Measurements from ENCODE around the gene PPP1R18. TPM values are rescaled to one million over a fixed set of nuclear protein-coding genes. Genes with fewer than 3 reads are reported as not detected.

PPP1R18 gene
- total RNA-seq, 1 experiment from 2014 or later: 66.9 TPM

DNA sequence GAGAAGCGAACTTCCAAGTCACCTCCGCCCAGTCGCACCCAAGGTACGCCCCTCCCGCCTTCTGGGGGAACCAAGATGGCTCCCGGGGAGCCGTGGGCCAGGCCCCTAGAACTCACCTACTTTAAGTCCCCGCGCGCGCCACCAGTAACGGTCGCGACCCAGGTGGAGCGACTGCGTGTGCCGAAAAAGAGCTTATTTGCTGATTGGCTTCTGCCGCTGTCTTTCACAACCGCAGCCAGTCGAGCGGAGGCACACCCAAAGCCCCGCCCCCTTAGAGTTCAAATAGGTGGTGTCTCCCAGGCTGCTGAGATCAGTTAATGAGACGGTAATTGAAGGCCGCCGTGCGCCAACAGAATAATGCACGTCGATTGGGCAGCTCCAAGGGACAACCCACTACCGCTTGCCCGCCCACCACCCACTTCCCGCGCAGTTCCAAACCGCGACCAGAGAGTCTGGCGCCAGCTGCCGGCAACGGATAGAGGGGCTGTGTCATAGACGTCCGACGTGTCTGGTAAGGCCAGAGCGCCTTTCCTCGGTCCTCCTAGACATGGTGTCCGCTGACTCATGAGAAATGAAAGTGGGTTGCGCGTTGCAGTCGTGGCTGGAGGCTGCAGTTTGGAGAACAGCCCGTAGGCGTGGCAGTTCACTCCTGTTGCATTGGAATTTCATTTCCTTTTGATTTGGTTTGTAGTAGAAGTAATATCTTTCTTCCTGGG is 30.8 kb upstream of the PPP1R18 start, which contains the start of gene MDC1:
Gene MDC1, minus strand, starts transcription at position 153 of the 716 bp plus-strand sequence. CDS start 2,106 bp downstream, outside the sequence.
- peak within 1 kb of the TSS; percentile 88 for H3K4me3 Mint-ChIP-seq (ENCODE audit: unreplicated experiment)
- peak within 1 kb of the TSS; percentile 94 for H3K27ac Mint-ChIP-seq (ENCODE audit: low read depth, unreplicated experiment)
- BruUV-seq (replicated peaks): no TSS peak
- TF ChIP-seq, protein P1, sequence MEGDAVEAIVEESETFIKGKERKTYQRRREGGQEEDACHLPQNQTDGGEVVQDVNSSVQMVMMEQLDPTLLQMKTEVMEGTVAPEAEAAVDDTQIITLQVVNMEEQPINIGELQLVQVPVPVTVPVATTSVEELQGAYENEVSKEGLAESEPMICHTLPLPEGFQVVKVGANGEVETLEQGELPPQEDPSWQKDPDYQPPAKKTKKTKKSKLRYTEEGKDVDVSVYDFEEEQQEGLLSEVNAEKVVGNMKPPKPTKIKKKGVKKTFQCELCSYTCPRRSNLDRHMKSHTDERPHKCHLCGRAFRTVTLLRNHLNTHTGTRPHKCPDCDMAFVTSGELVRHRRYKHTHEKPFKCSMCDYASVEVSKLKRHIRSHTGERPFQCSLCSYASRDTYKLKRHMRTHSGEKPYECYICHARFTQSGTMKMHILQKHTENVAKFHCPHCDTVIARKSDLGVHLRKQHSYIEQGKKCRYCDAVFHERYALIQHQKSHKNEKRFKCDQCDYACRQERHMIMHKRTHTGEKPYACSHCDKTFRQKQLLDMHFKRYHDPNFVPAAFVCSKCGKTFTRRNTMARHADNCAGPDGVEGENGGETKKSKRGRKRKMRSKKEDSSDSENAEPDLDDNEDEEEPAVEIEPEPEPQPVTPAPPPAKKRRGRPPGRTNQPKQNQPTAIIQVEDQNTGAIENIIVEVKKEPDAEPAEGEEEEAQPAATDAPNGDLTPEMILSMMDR (IDR thresholded peaks at IDR 0.05; ENCODE audit: unreplicated experiment): no peak
- no peaks in the 10 kb centered on the region for H3K27me3 Mint-ChIP-seq (ENCODE audit: insufficient read depth, unreplicated experiment)
- peaks cover 56% of the 10 kb centered on the region for H3K36me3 Mint-ChIP-seq (ENCODE audit: insufficient read depth, unreplicated experiment)
- DNase-seq (ENCODE audit: unreplicated experiment): peak; percentile 100
- peaks cover 38% of the 10 kb centered on the region for H3K4me1 Mint-ChIP-seq (ENCODE audit: insufficient read depth, unreplicated experiment)
- H3K9me3 Mint-ChIP-seq (ENCODE audit: unreplicated experiment): no peaks in the 10 kb centered on the region
- ChIA-PET POLR2A (interaction anchor here (0.6 to 13.6 kb wide), 21 partner anchors 10 to 408 kb away, joined by 3 to 477 read pairs (median 7); partner anchors contain the start of genes DDR1, DHX16, IER3 and MRPS18B), CTCF (interaction anchor here (0.7 to 20.7 kb wide), 6 partner anchors 10 to 160 kb away, joined by 3 to 537 read pairs (median 4); partner anchors contain the start of gene DHX16)
- intact Hi-C loops (cut with micrococcal nuclease): loop anchor here (1.0 kb wide), 1 partner anchor 31 kb away; the partner anchor contains the start of gene PPP1R18

DNA sequence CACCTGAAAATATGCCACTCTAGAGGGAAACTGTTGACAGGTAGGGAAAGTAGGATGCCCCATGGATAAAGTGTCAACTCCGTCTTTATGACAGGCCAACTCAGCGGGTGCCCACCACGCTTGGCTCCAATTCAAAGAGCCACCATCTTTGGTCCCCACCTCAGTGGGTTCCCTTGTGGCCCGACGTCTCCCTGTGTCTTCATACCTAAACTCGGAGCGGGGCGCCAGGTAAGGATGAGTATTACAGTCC is 30.4 kb upstream of the PPP1R18 start:
- BruUV-seq (replicated peaks): TSS peak; percentile 57
- peaks cover 56% of the 10 kb centered on the region for H3K36me3 Mint-ChIP-seq (ENCODE audit: insufficient read depth, unreplicated experiment)
- peaks cover 37% of the 10 kb centered on the region for H3K4me1 Mint-ChIP-seq (ENCODE audit: insufficient read depth, unreplicated experiment)
- DNase-seq (ENCODE audit: unreplicated experiment): no peak
- intact Hi-C loops (cut with micrococcal nuclease): loop anchor here (1.0 kb wide), 1 partner anchor 31 kb away; the partner anchor contains the start of gene PPP1R18
- peak overlapping the region; percentile 88 for H3K4me3 Mint-ChIP-seq (ENCODE audit: unreplicated experiment)
- peak overlapping the region; percentile 94 for H3K27ac Mint-ChIP-seq (ENCODE audit: low read depth, unreplicated experiment)
- TF ChIP-seq, protein P1 (IDR thresholded peaks at IDR 0.05; ENCODE audit: unreplicated experiment): no peak
- H3K27me3 Mint-ChIP-seq (ENCODE audit: insufficient read depth, unreplicated experiment): no peaks in the 10 kb centered on the region
- CTCF ChIA-PET: interaction anchor here (0.7 to 20.7 kb wide), 4 partner anchors 10 to 105 kb away, joined by 3 to 537 read pairs (median 4); partner anchors contain the start of gene DHX16
- POLR2A ChIA-PET: interaction anchor here (0.6 to 13.6 kb wide), 19 partner anchors 9 to 167 kb away, joined by 3 to 477 read pairs (median 8); partner anchors contain the start of genes DDR1, DHX16, IER3 and MRPS18B
- H3K9me3 Mint-ChIP-seq (ENCODE audit: unreplicated experiment): no peaks in the 10 kb centered on the region

DNA sequence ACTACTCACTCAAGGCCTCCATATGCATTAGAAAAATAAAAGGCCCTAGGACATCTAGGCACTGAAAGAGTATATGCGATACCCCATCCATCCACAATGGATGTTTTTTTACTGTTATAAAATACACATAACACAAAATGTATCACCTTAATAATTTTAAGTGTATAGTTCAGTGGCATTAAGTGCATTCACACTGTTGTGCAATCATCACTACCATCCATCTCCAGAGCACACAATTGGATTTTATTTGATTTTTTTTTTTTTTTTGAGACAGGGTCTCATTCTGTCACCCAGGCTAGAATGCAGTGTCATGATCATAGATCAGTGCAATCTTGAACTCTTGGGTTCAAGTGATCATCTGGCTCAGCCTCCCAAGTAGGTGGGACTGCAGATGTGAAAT is 27.8 kb upstream of the PPP1R18 start:
- H3K27ac Mint-ChIP-seq (ENCODE audit: low read depth, unreplicated experiment): peak overlapping the region; percentile 31

More for the DNA sequence above, 27.8 kb upstream of the PPP1R18 start:
- CTCF ChIA-PET: interaction anchor here (1.4 kb wide), 1 partner anchor 9 kb away, joined by 5 read pairs; no protein-coding TSS in a partner anchor
- intact Hi-C loops (cut with micrococcal nuclease): no loop called here
- Mint-ChIP-seq H3K4me1 (ENCODE audit: insufficient read depth, unreplicated experiment) (peaks cover 29% of the 10 kb centered on the region), H3K9me3 (ENCODE audit: unreplicated experiment) (no peaks in the 10 kb centered on the region), H3K36me3 (ENCODE audit: insufficient read depth, unreplicated experiment) (peaks cover 54% of the 10 kb centered on the region), H3K4me3 (ENCODE audit: unreplicated experiment) (no peak overlapping the region), H3K27me3 (ENCODE audit: insufficient read depth, unreplicated experiment) (no peaks in the 10 kb centered on the region)
- TF ChIP-seq, protein P1 (IDR thresholded peaks at IDR 0.05; ENCODE audit: unreplicated experiment): no peak
- POLR2A ChIA-PET: interaction anchor here (0.7 to 1.3 kb wide), 3 partner anchors 10 to 28 kb away, joined by 3 to 4 read pairs (median 4); no protein-coding TSS in a partner anchor
- no peak for DNase-seq (ENCODE audit: unreplicated experiment)
- BruUV-seq (replicated peaks): no TSS peak

Data from MCF 10A (cell line).